OCI-LY7 (cell line): Measurements from ENCODE around the gene SOWAHD.

Experiments
- EZH2phosphoT487 ChIP-seq: fragments of 200-600 bp; sonication (generic); IDR thresholded peaks from 2 replicates; pipeline ENCODE4 v1.6.1; 2018; ENCODE audit warnings: low read depth, borderline replicate concordance, mild to moderate bottlenecking, mixed run types, antibody characterized with exemption, low read length, moderate library complexity, mixed read lengths
- TF ChIP-seq, protein P1 (sequence below): fragments of 200-600 bp; sonication (generic); conservative IDR thresholded peaks from 2 replicates; pipeline ENCODE4 v1.5.1; 2014; ENCODE audit warnings: mild to moderate bottlenecking, antibody characterized with exemption, low read length, moderate library complexity, mixed read lengths

DNA sequence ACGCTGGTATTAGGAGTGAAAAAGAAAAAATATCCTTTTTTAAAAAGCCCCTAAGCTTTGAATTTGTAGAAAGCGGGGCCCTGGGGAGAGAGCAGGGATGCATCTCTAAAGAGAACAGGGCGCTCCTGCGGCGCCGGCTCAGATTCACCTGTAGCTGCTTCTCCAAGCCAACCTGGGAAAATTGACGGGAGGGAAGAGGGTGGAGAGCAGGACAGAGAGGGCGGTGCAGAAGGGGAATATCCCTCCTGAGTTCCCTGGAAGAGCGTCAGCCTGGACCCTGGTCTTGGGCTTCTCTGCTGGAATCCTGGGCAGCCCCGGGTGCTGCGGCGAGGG lies 776 bp upstream of the SOWAHD start:
- TF ChIP-seq, protein P1, sequence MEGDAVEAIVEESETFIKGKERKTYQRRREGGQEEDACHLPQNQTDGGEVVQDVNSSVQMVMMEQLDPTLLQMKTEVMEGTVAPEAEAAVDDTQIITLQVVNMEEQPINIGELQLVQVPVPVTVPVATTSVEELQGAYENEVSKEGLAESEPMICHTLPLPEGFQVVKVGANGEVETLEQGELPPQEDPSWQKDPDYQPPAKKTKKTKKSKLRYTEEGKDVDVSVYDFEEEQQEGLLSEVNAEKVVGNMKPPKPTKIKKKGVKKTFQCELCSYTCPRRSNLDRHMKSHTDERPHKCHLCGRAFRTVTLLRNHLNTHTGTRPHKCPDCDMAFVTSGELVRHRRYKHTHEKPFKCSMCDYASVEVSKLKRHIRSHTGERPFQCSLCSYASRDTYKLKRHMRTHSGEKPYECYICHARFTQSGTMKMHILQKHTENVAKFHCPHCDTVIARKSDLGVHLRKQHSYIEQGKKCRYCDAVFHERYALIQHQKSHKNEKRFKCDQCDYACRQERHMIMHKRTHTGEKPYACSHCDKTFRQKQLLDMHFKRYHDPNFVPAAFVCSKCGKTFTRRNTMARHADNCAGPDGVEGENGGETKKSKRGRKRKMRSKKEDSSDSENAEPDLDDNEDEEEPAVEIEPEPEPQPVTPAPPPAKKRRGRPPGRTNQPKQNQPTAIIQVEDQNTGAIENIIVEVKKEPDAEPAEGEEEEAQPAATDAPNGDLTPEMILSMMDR, result no peak
- no peak for TF ChIP-seq EZH2phosphoT487
